Endothelial cell (in vitro differentiated cells): ENCODE results near the gene RBMS3. TPM values are rescaled to one million over a fixed set of nuclear protein-coding genes. Genes with fewer than 3 reads are reported as not detected.

Source experiments
- DNase-seq: peaks from one replicate; pipeline ENCODE4 v3.0.0; 2021; ENCODE audit warnings: low spot score
- H3K27ac Mint-ChIP-seq: one replicate; pipeline ENCODE4 v1.8.0; 2021; ENCODE audit warnings: mixed read lengths, inconsistent platforms; ENCODE audit not compliant: unreplicated experiment
- H3K27me3 Mint-ChIP-seq: one replicate; pipeline ENCODE4 v1.8.0; 2021; ENCODE audit warnings: mild to moderate bottlenecking, moderate library complexity, mixed read lengths, inconsistent platforms; ENCODE audit not compliant: unreplicated experiment
- H3K36me3 Mint-ChIP-seq: one replicate; pipeline ENCODE4 v1.8.0; 2021; ENCODE audit warnings: mild to moderate bottlenecking, low read depth, mixed read lengths, inconsistent platforms; ENCODE audit not compliant: unreplicated experiment
- H3K4me1 Mint-ChIP-seq: one replicate; pipeline ENCODE4 v1.8.0; 2021; ENCODE audit warnings: mild to moderate bottlenecking, mixed read lengths, inconsistent platforms; ENCODE audit not compliant: unreplicated experiment
- H3K4me3 Mint-ChIP-seq: one replicate; pipeline ENCODE4 v1.8.0; 2021; ENCODE audit warnings: mild to moderate bottlenecking, mixed read lengths, inconsistent platforms; ENCODE audit not compliant: unreplicated experiment
- H3K9me3 Mint-ChIP-seq: one replicate; pipeline ENCODE4 v1.8.0; 2021; ENCODE audit warnings: mixed read lengths, inconsistent platforms; ENCODE audit not compliant: unreplicated experiment
- total RNA-seq: library from RNA; stranded (reverse); fragmentation: NEBNext Ultra II Directional; extraction: Animal tissue kit (Norgen Biotek cat#: 25700); gene quantifications from one replicate; pipeline ENCODE4 v1.2.1, GENCODE V29; 2021; ENCODE audit not compliant: unreplicated experiment
- TF ChIP-seq, protein P1 (sequence below): fragments of 200-600 bp; sonication (generic); IDR thresholded peaks from one replicate; pipeline ENCODE4 v1.5.0; 2021; ENCODE audit warnings: antibody characterized with exemption; ENCODE audit not compliant: unreplicated experiment

RBMS3 gene
- total RNA-seq, 1 donor from 2014 or later = 30.9 TPM

DNA sequence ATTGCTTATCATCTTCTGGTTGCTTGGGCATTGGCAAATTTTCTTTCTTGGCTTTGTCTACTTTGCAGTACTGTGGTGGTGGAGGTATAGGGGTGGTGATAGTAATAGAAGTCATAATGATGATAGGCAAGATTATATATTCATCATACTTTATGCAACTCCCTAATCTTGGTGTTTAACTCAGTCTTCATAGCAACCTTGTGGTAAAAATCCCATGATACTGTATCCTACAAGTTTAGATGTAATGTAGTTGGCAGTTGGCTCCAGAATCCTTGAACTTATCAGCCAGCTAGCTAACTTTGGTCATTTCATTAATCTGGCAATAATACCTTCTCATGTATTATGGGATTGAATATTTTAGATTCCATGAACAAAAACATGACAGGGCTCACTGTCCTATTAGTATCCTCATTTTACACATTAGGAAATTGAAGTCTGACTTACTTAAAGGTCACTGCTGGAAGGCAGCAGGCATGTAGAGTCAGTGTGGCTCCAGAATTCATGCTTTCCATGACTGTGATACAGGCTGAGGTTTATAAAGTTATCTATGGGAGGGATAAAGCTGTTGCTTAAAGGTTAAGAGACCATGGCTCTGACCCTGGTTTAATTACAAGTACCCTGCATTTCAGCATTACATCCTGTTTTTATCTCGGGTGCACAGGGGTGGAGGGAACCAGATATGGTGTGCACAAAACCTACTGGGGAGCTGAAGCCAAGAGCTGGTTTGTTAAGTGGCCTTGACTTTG, 33.3 kb downstream of the RBMS3 start:
- no peak for DNase-seq
- TF ChIP-seq, protein P1, sequence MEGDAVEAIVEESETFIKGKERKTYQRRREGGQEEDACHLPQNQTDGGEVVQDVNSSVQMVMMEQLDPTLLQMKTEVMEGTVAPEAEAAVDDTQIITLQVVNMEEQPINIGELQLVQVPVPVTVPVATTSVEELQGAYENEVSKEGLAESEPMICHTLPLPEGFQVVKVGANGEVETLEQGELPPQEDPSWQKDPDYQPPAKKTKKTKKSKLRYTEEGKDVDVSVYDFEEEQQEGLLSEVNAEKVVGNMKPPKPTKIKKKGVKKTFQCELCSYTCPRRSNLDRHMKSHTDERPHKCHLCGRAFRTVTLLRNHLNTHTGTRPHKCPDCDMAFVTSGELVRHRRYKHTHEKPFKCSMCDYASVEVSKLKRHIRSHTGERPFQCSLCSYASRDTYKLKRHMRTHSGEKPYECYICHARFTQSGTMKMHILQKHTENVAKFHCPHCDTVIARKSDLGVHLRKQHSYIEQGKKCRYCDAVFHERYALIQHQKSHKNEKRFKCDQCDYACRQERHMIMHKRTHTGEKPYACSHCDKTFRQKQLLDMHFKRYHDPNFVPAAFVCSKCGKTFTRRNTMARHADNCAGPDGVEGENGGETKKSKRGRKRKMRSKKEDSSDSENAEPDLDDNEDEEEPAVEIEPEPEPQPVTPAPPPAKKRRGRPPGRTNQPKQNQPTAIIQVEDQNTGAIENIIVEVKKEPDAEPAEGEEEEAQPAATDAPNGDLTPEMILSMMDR = no peak
- Mint-ChIP-seq H3K4me1 (peaks cover 16% of the 10 kb centered on the region), H3K9me3 (no peaks in the 10 kb centered on the region), H3K4me3 (no peak overlapping the region), H3K36me3 (no peaks in the 10 kb centered on the region), H3K27ac (no peak overlapping the region), H3K27me3 (no peaks in the 10 kb centered on the region)

DNA sequence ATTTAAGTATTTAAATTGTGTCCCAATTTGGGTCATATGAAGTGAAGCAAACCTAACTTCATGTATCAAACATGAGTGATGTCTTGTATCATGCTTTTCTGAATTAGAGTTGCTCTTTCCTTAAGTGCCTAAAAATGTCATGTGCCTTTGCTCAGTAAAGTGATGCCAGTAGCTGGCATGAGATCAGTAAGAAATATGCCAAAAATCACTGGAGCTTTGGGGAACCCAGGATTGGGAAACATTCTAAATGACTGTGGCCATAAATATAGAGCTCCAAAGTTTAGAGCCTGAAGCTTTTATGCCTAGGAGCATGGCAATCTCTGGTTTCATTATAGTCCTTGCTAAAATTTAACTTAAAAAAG, 33.8 kb downstream of the RBMS3 start:
- peaks cover 2% of the 10 kb centered on the region for H3K27me3 Mint-ChIP-seq
- H3K9me3 Mint-ChIP-seq = no peaks in the 10 kb centered on the region
- H3K4me1 Mint-ChIP-seq = peaks cover 20% of the 10 kb centered on the region
- DNase-seq = no peak
- H3K27ac Mint-ChIP-seq = no peak overlapping the region
- H3K4me3 Mint-ChIP-seq = no peak overlapping the region
- TF ChIP-seq, protein P1 = no peak
- no peaks in the 10 kb centered on the region for H3K36me3 Mint-ChIP-seq

GRCh38 chr3:29317659-29318173, 36.8 kb downstream of the RBMS3 start:
- Mint-ChIP-seq H3K27me3 (peaks cover 2% of the 10 kb centered on the region), H3K4me1 (peaks cover 26% of the 10 kb centered on the region)

DNA sequence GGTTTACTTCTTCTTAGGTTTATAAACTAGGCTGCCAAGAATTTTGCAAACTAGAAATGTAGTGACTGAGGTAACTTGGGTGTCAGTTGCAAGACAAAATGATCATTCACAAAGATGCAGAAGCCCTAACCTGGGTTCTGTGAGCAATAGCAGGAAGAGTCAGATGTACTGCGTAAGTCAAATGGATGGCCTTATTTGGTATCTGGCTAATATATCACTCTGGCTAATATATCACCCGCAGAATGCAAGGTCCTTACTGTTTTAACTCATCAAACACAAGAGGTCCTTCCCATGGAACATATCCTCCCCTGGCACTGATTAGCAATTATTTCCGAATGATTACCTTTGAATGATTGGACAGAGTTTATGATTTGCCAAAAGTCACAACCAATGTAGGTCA, 37.4 kb downstream of the RBMS3 start:
- Mint-ChIP-seq H3K4me3 (no peak overlapping the region), H3K9me3 (no peaks in the 10 kb centered on the region), H3K27ac (no peak overlapping the region), H3K36me3 (no peaks in the 10 kb centered on the region), H3K27me3 (peaks cover 2% of the 10 kb centered on the region), H3K4me1 (peaks cover 23% of the 10 kb centered on the region)
- no peak for DNase-seq
- TF ChIP-seq, protein P1 = no peak

More at GRCh38 chr3:29317659-29318173, 36.8 kb downstream of the RBMS3 start:
- H3K9me3 Mint-ChIP-seq = no peaks in the 10 kb centered on the region
- no peak overlapping the region for H3K27ac Mint-ChIP-seq
- H3K36me3 Mint-ChIP-seq = no peaks in the 10 kb centered on the region
- no peak overlapping the region for H3K4me3 Mint-ChIP-seq
- no peak for DNase-seq
- TF ChIP-seq, protein P1 = no peak

- no peaks in the 10 kb centered on the region for H3K9me3 Mint-ChIP-seq
- TF ChIP-seq, protein P1 = no peak
- no peak overlapping the region for H3K4me3 Mint-ChIP-seq
- H3K27me3 Mint-ChIP-seq = peaks cover 2% of the 10 kb centered on the region
- no peaks in the 10 kb centered on the region for H3K36me3 Mint-ChIP-seq
- peaks cover 28% of the 10 kb centered on the region for H3K4me1 Mint-ChIP-seq
- DNase-seq = no peak
- H3K27ac Mint-ChIP-seq = no peak overlapping the region
These were observed 38.4 kb downstream of the RBMS3 start for GRCh38 chr3:29319262-29319661.
